ENCODE data around the gene OSBPL6.
"Not testable (repeated sequence)": the region's sequence is repeated elsewhere in the genome, so short reads cannot be mapped to it uniquely, and the experiment has no call there.

The OSBPL6 gene

DNA sequence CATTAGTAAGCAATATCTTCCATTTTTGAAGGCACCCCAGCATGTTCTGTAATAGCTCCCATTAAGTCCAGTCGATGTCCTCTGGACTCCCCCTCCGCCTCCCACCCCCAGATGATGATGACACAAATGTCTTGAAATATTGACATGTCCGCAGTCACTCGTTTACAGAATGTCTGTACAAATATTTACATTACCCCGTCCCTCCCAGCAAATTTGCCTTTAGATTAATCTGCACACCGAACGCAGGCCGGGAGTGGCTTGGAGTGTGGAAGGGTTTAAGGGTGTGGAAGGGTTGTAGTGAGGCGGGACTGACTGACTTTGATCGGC, 853 bp upstream of the OSBPL6 start:
- Histone ChIP-seq H3K4me3 (ENCODE audit: low read depth, low read length) (peak overlapping the region; percentile 82), H3K36me3 (replicated peaks) (no peaks in the 10 kb centered on the region), H3K27me3 (replicated peaks) (no peaks in the 10 kb centered on the region), H3K27ac (no peak overlapping the region)
- TF ChIP-seq, protein P1, sequence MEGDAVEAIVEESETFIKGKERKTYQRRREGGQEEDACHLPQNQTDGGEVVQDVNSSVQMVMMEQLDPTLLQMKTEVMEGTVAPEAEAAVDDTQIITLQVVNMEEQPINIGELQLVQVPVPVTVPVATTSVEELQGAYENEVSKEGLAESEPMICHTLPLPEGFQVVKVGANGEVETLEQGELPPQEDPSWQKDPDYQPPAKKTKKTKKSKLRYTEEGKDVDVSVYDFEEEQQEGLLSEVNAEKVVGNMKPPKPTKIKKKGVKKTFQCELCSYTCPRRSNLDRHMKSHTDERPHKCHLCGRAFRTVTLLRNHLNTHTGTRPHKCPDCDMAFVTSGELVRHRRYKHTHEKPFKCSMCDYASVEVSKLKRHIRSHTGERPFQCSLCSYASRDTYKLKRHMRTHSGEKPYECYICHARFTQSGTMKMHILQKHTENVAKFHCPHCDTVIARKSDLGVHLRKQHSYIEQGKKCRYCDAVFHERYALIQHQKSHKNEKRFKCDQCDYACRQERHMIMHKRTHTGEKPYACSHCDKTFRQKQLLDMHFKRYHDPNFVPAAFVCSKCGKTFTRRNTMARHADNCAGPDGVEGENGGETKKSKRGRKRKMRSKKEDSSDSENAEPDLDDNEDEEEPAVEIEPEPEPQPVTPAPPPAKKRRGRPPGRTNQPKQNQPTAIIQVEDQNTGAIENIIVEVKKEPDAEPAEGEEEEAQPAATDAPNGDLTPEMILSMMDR (IDR thresholded peaks at IDR 0.05; ENCODE audit: low read depth, low read length, missing control alignments) = no peak
- in situ Hi-C loops (cut with HindIII; ENCODE audit: low pct_ligation_motif_present, low sequenced_read_pairs) = no loop called here
- no peak for DNase-seq

DNA sequence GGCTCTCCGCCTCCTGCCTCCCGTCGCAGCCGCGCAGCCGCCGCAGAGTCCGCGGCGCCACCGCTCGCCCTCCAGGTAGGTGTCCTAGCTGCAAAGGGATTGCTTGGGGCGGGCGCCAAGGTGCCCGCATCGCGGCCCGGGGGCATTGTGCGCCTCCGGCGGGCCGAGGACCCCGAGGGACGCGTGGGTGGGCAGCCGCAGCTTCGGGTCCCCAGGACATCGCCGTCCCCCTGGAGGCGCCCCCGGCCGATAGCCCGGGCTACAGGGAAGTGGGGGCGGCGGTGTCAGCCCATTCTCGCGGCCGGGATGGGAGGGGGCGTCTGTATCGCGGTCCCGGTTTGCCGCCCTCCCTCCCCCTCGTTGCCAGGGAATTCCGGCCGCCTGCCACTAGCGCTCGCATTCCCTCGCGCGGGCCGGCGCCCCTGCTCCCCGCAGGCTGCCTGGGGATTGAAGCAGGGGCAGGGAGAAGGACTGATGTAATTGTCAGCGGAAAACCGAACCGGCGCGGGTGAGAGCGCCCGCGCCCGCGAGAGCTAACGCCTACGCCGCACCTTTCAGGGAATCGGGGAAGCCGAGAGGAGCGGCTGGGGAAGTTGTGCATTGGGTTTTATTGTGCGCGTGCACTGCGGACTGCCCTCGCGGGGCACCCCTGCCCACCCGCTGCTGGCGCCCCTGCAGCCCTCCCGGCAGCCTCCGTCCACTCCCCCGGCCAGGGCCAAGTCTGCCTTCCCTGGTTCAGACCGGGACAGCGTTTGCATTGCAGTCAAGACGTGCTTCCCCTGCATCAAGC, 483 bp downstream of the OSBPL6 start:
- TF ChIP-seq, protein P1 (IDR thresholded peaks at IDR 0.05; ENCODE audit: low read depth, low read length, missing control alignments) = no peak
- Histone ChIP-seq H3K36me3 (replicated peaks) (no peaks in the 10 kb centered on the region), H3K27ac (peak overlapping the region; percentile 13), H3K4me3 (ENCODE audit: low read depth, low read length) (peak overlapping the region; percentile 82), H3K27me3 (replicated peaks) (no peaks in the 10 kb centered on the region)
- in situ Hi-C loops (cut with HindIII; ENCODE audit: low pct_ligation_motif_present, low sequenced_read_pairs) = no loop called here
- peak; percentile 54 for DNase-seq

DNA sequence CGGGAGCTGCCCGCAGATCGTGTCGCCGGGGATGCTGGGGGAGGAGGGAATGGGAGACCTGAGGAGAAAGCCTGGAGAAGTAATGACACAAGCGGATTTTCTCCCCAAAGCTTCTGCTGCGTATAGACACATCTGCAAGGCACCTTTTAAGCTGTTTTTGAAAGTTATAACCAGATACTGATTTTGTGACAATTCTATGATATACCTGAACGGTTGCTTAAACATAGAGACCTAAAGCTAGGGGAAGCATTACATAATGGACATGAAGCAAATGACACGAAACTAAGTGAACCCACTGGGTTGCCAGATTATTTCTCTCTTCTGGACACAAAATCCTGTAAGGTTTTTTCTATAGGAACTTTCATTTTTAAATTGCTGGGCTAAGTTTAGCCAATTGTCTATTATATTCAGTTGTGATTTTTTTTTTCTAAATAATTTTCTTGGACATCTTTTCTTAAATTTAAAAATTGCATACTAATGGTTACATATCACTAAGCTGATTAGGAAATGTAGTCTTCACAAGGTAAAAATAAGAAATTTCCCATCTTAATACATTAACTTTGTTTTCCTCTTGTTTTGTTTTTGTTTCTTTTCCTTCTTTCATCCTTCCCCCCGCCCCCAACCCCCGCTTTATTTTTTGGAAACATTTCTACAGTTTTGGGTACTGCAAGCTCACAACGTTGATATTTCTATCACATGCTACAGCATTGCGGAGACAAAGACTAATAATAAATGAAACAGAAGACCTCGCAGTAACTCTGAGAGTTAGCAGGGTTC, 1.3 kb downstream of the OSBPL6 start:
- in situ Hi-C loops (cut with HindIII; ENCODE audit: low pct_ligation_motif_present, low sequenced_read_pairs) = no loop called here
- Histone ChIP-seq H3K27ac (peak overlapping the region; percentile 13), H3K27me3 (replicated peaks) (no peaks in the 10 kb centered on the region)

DNA sequence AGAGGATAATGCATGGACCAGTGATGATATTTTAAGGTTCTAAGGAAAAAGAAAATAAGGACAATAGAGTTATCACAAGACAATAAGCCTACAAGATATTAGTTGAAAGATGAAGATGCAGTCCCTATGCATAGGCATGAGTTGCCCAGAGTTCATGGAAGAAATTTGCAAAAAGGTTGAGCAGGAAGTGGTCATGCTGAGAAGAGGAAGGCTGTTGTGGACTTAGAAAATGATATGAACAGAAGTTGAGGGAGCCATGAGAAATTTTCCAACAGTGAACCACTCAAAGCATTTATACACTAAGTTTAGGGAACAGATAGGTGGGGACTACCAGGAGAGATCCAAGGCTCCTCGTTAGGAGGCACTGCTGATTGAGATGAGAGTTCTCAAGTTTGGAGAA, 3.5 kb downstream of the OSBPL6 start:
- H3K27me3 ChIP-seq (replicated peaks) = no peaks in the 10 kb centered on the region
- H3K4me3 ChIP-seq (ENCODE audit: low read depth, low read length) = no peak overlapping the region

More for the DNA sequence above, 1.3 kb downstream of the OSBPL6 start:
- TF ChIP-seq, protein P1 (IDR thresholded peaks at IDR 0.05; ENCODE audit: low read depth, low read length, missing control alignments) = no peak
- Histone ChIP-seq H3K4me3 (ENCODE audit: low read depth, low read length) (peak overlapping the region; percentile 82), H3K36me3 (replicated peaks) (no peaks in the 10 kb centered on the region)
- no peak for DNase-seq

GRCh38 chr2:178198441-178198840, 4.1 kb downstream of the OSBPL6 start:
- H3K27me3 ChIP-seq (replicated peaks); DNase-seq; H3K4me3 ChIP-seq (ENCODE audit: low read depth, low read length); H3K36me3 ChIP-seq (replicated peaks); in situ Hi-C loops (cut with HindIII; ENCODE audit: low pct_ligation_motif_present, low sequenced_read_pairs); H3K27ac ChIP-seq: not testable (repeated sequence)

More for the DNA sequence above, 3.5 kb downstream of the OSBPL6 start:
- H3K36me3 ChIP-seq (replicated peaks) = no peaks in the 10 kb centered on the region
- TF ChIP-seq, protein P1 (IDR thresholded peaks at IDR 0.05; ENCODE audit: low read depth, low read length, missing control alignments) = no peak
- DNase-seq = no peak
- H3K27ac ChIP-seq = no peak overlapping the region
- in situ Hi-C loops (cut with HindIII; ENCODE audit: low pct_ligation_motif_present, low sequenced_read_pairs) = no loop called here

- in situ Hi-C loops (cut with HindIII; ENCODE audit: low pct_ligation_motif_present, low sequenced_read_pairs) = no loop called here
- no peaks in the 10 kb centered on the region for H3K36me3 ChIP-seq (replicated peaks)
- H3K4me3 ChIP-seq (ENCODE audit: low read depth, low read length) = no peak overlapping the region
- TF ChIP-seq, protein P1 (IDR thresholded peaks at IDR 0.05; ENCODE audit: low read depth, low read length, missing control alignments) = no peak
- DNase-seq = no peak
- H3K27me3 ChIP-seq (replicated peaks) = no peaks in the 10 kb centered on the region
- H3K27ac ChIP-seq = no peak overlapping the region
These were observed 5.0 kb downstream of the OSBPL6 start for GRCh38 chr2:178199334-178199733.

Data from brain microvascular endothelial cell (primary cell).